NCI-H1694 (cell line): Measurements from ENCODE around the gene SCUBE1.

Experiments used
- DNase-seq: peaks from one replicate; lab custom pipeline; 2025; lab: John Stamatoyannopoulos, UW

SCUBE1 gene

GRCh38 chr22:43198936-43199335 lies 144.2 kb downstream of the SCUBE1 start:
- DNase-seq: no peak

GRCh38 chr22:43198126-43198525 lies 145.0 kb downstream of the SCUBE1 start:
- DNase-seq: no peak

DNA sequence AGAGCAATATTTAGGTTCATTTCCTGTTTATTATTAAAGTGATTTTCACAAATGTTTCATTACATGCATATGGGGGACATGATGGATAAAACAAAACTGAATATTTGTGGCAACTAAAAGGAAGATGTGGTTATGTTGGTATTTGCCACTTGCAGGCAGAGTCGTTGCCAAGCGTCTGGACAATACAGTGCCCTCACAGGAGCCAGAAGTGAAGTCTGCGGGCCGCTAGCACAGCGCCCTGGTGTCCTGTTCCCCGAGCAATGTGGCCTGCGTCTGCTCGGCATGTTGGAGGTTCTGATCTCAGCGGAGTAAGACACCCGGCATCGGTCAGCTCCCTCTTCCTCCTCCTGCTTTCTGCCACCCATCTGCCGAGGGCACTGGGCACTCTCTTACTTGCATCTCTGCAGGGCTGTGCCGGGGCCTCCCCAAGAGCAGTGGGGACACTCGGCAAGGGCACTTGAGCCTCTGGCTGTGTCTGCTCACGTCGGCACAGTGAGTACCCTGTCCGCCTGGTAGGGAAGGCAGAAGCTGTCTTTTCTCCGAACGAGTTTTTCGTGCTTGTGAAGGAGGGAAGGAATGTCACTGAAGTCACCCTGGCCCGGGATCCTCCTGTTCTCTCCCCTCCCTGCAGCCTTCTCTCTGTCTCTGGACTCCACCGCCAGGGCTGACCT lies 145.8 kb downstream of the SCUBE1 start:
- no peak for DNase-seq

- DNase-seq: no peak
Measured at GRCh38 chr22:43191831-43192230, 151.3 kb downstream of the SCUBE1 start.

DNA sequence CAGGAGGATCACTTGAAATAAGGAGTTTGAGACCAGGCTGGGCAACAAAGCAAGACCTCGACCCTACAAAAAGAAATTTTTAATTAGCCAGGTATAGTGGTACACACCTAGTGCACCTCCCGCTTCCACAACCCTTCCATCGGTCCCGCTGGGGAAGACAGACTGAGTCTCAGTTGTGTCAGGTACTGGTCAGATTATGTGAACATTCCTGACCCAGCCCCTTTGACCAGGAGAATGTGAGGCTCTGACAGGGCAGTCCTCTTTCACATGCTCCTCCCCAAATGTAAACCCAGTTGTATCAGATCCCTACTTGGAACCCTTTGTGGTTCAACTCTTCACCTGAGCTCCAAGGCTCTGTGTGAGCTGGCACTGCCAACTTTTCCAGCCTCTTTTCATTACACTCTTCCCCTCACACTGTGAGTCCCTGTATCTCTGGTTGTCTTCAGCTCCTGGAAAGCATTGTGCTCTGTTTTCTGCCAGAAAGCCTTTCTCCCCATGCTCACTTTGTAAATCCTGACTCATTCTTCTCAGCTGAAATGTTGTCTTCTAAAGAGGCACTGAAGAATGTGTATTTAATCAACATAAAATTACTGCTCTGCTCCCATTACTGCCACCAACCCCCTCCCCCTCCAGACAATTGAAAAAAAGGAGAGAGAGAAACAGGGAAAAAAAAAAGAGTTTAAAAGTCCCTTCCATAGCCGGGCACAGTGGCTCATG lies 154.2 kb downstream of the SCUBE1 start:
- DNase-seq: no peak

DNA sequence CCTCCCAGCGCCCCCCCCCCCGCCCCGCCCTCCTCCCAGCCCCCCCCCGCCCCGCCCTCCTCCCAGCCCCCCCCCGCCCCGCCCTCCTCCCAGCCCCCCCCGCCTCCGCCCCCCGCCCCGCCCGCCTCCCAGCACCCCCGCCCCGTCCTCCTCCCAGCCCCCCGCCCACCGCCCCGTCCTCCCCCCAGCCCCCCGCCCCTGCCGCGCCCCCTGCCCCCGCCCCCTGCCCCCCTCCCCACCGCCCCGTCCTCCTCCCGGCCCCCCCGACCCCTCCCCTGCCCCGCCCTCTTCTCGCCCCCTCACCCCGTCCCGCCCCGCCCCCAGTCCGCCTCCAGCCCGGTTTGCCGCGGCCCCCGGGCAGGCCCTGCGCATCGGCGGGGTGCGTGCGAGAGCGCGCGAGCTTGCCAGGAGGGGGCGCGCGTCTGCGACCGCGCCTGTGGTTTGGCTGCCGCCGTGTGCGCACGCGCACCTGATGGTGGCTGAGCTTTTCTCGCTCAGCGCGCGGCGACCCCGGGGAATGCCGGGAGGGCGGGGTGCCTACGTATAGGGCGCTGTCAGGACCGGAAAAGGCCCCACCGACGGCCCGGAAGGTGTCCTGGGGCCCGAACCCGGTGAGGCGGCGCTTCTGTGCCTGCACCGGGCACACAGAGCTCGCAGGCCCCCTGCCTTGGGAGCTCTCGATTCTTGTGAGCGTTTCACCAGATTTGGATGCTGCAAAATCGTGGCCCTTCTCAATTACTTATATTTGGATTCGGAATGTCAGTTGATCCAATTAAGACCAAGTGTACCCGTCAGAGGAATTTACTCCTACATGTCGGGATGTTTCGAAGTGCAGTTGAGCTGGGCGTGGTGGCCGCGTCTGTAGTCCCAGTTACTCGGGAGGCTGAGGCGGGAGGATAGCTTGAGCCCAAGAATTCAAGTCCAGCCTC lies 155.7 kb downstream of the SCUBE1 start:
- DNase-seq: peak; percentile 85

DNA sequence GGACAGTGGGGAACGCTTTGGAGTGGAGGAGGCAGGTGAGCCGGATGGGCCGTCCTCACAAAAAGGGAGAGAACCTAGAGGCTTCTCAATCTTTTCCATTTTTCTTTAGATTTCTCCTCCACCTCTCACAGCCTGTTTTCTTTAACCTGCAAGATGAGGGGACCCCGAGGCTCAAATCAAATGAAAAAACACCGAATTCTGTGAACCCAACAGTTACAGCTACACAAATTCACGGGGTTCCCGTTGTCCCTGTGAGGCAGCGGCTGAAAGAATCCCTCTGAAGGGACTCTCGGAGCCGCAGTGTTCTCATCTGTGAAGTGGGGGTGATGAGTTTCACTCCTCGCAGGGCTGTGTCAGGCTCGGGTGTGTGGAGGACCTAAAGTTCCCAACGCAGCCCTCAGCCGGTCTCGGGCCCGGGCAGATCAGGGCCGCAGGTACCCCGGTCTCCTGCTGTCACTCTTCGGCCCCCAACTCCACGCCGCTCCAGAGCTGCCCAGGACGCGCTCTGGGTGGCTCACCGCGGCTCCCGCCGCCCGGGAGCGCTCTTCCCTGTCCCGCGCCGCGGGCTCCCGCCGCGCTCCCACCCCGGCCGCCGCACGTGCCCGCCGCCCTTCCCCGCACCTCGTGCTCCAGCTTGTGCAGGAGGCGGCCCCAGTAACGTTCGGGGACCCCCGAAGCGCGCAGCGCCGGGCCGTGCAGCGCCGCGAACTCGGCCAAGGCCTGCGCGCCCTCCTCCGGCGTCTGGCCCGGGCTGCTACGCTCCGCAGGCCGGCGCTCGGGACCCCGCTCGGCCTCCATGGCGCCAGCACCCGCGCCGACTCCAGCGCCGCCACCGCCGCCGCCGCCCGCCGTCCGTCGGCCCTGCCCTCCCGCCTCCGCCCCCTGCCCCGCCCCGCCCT lies 156.7 kb downstream of the SCUBE1 start, which contains the start of gene TTLL12:
Gene TTLL12, minus strand, starts transcription at position 863 of the 899 bp plus-strand sequence. Its CDS starts 65 bp downstream, at position 798.
- DNase-seq: no peak

GRCh38 chr22:43185860-43186261 lies 157.3 kb downstream of the SCUBE1 start:
- peak; percentile 76 for DNase-seq

- DNase-seq: no peak
Measured at GRCh38 chr22:43183496-43184277, 159.5 kb downstream of the SCUBE1 start.

GRCh38 chr22:43182726-43183125 lies 160.4 kb downstream of the SCUBE1 start:
- no peak for DNase-seq

DNA sequence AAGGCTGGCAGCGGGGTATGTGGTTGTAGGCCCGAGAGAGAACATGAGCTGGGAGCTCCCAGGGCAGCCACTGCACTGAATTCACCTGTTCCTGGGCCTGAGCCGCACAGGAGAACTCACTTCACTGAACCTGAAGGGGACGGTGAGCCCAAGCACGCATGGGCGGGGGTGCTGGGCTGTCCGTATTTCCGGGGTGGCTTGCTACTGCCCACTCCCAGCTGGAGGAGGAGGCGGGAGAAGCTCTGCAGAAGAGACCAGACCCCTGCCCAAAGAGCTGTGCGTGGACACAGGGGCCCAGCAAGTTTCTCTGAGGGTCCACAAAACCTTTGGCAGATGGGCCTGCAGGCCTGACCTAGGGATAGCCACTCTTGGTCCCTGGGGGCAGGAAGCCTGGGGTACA lies 161.1 kb downstream of the SCUBE1 start:
- DNase-seq: no peak

GRCh38 chr22:43181321-43182076 lies 161.7 kb downstream of the SCUBE1 start:
- DNase-seq: no peak

- no peak for DNase-seq
Measured at GRCh38 chr22:43180670-43181069, 162.5 kb downstream of the SCUBE1 start.

GRCh38 chr22:43179911-43180195 lies 163.3 kb downstream of the SCUBE1 start:
- DNase-seq: no peak

- DNase-seq: no peak
Measured at GRCh38 chr22:43179146-43179910, 163.8 kb downstream of the SCUBE1 start.

DNA sequence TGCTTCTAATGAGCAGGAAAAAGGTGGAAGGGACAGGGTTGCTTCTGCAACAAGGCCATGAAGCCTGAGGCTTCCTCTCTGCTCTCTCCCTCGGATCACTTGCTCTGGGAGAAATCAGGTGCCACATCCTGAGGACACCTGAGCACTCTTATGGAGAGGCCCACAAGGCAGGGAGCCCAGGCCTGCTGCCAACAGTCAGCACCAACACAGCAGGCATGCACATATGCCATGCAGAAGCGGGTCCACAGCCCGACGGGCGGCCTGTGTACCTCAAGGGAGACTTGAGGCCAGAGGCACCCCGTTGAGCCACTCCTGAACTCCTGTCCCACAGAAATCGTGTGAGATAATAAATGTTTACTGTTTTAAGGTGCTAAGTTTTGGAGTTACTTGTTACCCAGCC lies 165.7 kb downstream of the SCUBE1 start:
- no peak for DNase-seq

DNA sequence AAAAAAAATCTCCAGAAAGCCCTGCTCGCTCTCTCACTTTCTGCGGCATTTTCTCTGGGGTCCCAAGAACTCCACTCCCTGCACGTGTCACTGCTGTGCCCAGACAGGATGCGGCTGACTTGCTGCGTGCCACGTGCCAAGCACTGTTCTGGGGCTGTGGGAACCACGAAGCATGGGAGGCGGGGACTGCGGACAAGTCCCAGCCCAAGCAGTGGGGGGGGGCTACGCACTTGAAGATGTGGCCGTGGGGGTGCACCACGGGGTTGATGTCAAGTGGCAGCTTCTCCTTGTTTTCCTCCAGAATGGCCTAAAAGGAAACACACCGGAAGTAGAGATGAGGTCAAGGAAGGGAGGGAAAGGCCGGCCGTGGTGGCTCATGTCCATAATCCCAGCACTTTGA lies 167.1 kb downstream of the SCUBE1 start:
- DNase-seq: no peak

DNA sequence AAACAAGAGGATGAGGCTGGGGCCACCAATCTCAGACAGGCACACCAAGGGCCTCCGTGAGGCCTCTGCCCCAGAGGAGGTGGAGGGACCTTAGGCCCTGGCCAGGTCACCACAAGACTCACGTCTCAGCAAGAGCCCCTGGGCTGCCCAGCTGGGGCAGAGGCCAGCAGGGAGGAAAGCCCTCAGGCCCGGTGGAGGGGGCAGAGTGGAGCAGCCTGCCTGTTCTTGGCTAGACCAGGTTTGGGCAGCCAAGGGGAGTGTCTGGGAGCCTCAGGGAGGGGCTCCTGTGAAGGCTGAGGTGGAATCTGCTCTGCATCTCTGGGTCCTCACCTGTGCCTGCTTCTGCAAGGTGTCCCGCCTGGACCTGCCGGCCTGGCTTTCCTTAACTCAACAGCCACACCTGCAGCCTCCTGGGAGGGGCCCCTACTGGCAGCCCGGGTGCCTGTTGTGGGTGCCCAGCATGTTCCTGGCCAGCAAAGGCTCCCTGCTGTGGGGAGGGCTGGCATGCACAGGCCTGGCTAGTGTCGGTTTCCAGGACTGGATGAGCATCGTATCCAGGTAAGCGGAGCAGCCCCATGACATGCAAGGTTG lies 168.1 kb downstream of the SCUBE1 start:
- DNase-seq: no peak
